GM12878 (cell line): Measurements from ENCODE around the gene MSI2.

Source experiments
- ATF7 ChIP-seq: fragments of 450-650 bp; IDR thresholded peaks from 2 replicates; pipeline ENCODE4 v1.6.1; 2016; ENCODE audit warnings: low read depth, mild to moderate bottlenecking
- DPF2 ChIP-seq: fragments of 450-650 bp; IDR thresholded peaks from 2 replicates; pipeline ENCODE4 v1.6.1; 2017; ENCODE audit warnings: mild to moderate bottlenecking
- KLF5 ChIP-seq: fragments of 450-650 bp; IDR thresholded peaks from 2 replicates; pipeline ENCODE4 v1.6.1; 2014; ENCODE audit warnings: mild to moderate bottlenecking; ENCODE audit not compliant: partially characterized antibody
- NFYB ChIP-seq: IDR thresholded peaks from 2 replicates; pipeline ENCODE4 v1.6.1; 2011; ENCODE audit warnings: low read depth, mild to moderate bottlenecking, low read length, improper control_type of control experiment, moderate library complexity; ENCODE audit not compliant: insufficient read depth
- POLR2AphosphoS5 ChIP-seq: IDR thresholded peaks from 2 replicates; pipeline ENCODE4 v1.6.1; 2011; ENCODE audit warnings: mild to moderate bottlenecking, low read length, inconsistent platforms

DNA sequence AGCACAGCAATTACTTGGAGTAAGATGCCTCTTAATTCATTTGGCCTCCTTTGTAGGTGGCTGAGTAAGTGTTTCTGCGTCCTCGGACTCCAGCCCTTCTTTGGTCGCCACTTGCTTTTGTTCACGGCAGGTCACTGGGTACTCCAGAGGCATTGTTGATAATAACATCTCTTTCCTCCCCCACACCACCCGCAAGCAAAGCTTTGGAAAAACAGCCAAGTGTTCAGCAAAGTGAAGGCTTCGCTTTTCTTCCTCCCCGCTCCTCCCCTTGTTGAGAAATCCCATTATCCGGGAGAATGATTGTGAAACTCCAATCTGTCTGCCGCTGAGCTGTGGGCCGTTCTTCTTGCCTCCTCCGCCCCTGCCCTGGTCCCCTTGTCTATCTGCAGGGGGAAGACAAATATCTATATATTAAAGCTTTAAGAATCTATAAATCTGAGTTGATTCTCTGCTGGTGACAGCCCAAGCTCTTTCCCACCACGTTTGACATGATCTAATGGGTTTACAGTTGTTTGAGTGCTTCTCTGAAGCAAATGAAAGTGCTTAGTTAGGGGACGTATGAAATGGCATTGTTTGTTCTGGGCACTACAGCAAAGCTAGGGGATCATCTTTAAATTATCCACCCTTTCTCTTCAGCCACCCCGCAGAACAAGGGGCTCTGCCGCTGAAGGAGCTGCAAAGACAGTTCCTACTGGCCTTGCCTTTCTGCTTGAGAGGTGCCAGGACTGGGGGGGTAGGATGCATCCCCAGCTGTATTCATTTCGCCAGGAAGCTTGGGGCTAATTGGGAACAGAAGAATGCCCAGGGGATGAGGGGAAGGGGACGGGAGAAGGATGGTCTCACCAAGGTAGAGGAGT lies 321.7 kb downstream of the MSI2 start:
- TF ChIP-seq DPF2 (no peak), NFYB (no peak), POLR2AphosphoS5 (no peak), KLF5 (no peak), ATF7 (no peak)
